ENCODE results near the gene FAM131C.
"Not testable (repeated sequence)": the region's sequence is repeated elsewhere in the genome, so short reads cannot be mapped to it uniquely, and the experiment has no call there.

The FAM131C gene

GRCh38 chr1:16061266-16061665, 12.2 kb downstream of the FAM131C start:
- DNase-seq (ENCODE audit: low read depth, low spot score): no peak

GRCh38 chr1:16058394-16059120, 14.9 kb downstream of the FAM131C start:
- DNase-seq (ENCODE audit: low read depth, low spot score): not testable (repeated sequence)

GRCh38 chr1:16057314-16057915, 16.0 kb downstream of the FAM131C start:
- not testable (repeated sequence) for DNase-seq (ENCODE audit: low read depth, low spot score)

- not testable (repeated sequence) for DNase-seq (ENCODE audit: low read depth, low spot score)
Measured at GRCh38 chr1:16056521-16056912, 16.9 kb downstream of the FAM131C start.

- DNase-seq (ENCODE audit: low read depth, low spot score): peak; percentile 65
Measured at GRCh38 chr1:16055613-16056520, 17.6 kb downstream of the FAM131C start.

GRCh38 chr1:16054598-16055540, 18.6 kb downstream of the FAM131C start:
- no peak for DNase-seq (ENCODE audit: low read depth, low spot score)

- DNase-seq (ENCODE audit: low read depth, low spot score): no peak
Measured at GRCh38 chr1:16053781-16054502, 19.5 kb downstream of the FAM131C start.

GRCh38 chr1:16051949-16052348, 21.5 kb downstream of the FAM131C start:
- DNase-seq (ENCODE audit: low read depth, low spot score): not testable (repeated sequence)

GRCh38 chr1:16051039-16051438, 22.4 kb downstream of the FAM131C start:
- no peak for DNase-seq (ENCODE audit: low read depth, low spot score)

- DNase-seq (ENCODE audit: low read depth, low spot score): no peak
Measured at GRCh38 chr1:16050328-16050727, 23.1 kb downstream of the FAM131C start.

GRCh38 chr1:16048573-16049189, 24.8 kb downstream of the FAM131C start:
- no peak for DNase-seq (ENCODE audit: low read depth, low spot score)

GRCh38 chr1:16047791-16048475, 25.5 kb downstream of the FAM131C start:
- DNase-seq (ENCODE audit: low read depth, low spot score): no peak

- DNase-seq (ENCODE audit: low read depth, low spot score): no peak
Measured at GRCh38 chr1:16046842-16047241, 26.6 kb downstream of the FAM131C start.

GRCh38 chr1:16043950-16044349, 29.5 kb downstream of the FAM131C start:
- DNase-seq (ENCODE audit: low read depth, low spot score): no peak

- DNase-seq (ENCODE audit: low read depth, low spot score): no peak
Measured at GRCh38 chr1:16043521-16043920, 29.9 kb downstream of the FAM131C start, which contains the start of gene CLCNKB. TSS of gene CLCNKB (plus strand) at chr1:16043782. CDS start at chr1:16044493, 711 bp downstream.

GRCh38 chr1:16042654-16043053, 30.8 kb downstream of the FAM131C start:
- not testable (repeated sequence) for DNase-seq (ENCODE audit: low read depth, low spot score)

GRCh38 chr1:16042096-16042495, 31.4 kb downstream of the FAM131C start:
- DNase-seq (ENCODE audit: low read depth, low spot score): no peak

- no peak for DNase-seq (ENCODE audit: low read depth, low spot score)
Measured at GRCh38 chr1:16041200-16041599, 32.3 kb downstream of the FAM131C start.

GRCh38 chr1:16039871-16040270, 33.6 kb downstream of the FAM131C start:
- not testable (repeated sequence) for DNase-seq (ENCODE audit: low read depth, low spot score)

GRCh38 chr1:16038620-16038912, 34.9 kb downstream of the FAM131C start:
- no peak for DNase-seq (ENCODE audit: low read depth, low spot score)

Data from activated CD4-positive, CD25-positive, alpha-beta regulatory T cell treated with anti-CD3 and anti-CD28 coated beads, Interleukin-2, amount 50 U/mL, for 16 hours (primary cell).